Measurements from ENCODE around the gene TOP3B. TPM values are rescaled to one million over a fixed set of nuclear protein-coding genes. Genes with fewer than 3 reads are reported as not detected.

Gene TOP3B
- total and polyA plus RNA-seq, 5 donors from 2014 or later = 13.1 to 56.7 (median 15.3) TPM

DNA sequence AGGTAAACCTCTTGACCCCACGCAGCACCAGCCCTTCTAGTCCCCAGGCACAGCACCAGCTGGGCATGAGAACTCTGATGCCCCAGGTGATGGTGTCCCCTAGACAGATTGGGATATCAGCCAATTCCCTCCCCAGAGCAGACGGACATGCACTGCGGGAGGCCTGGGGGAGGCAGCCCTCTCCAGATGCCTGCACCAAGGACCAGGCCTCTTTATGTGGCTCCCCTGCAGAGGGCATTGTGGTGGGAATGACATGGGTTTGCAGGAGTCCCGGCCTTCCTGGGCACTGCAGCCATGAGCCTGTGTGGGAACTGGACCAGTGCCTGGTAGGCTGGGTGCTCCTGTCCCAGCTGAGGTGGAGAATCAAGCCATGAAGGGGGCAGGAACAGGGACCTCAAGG, 55.9 kb downstream of the TOP3B start:
- no peak overlapping the region for H3K27ac ChIP-seq (ENCODE audit: insufficient read depth, low read length, poor library complexity, severe bottlenecking)
- no peak for ATAC-seq (ENCODE audit: low read depth in 2 of 2)

DNA sequence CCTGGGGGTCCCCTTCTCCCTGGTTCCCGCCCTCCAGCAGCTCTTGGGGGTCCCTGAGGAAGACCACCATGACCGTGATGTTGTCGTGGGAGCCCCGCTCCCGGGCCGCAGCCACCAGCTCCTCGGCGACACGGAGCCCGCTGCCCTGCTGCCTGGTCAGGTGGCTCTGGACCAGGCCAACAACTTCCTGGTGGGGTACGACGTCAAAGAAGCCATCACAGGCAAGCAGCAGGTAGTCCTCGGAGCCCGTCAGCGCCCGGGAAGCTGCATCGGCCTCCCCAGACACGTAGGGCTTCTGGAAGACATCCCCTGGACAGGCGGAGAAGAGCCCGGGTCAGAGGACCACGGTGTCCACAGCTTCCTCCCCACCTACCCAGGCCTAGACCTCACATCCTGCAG, 59.4 kb downstream of the TOP3B start:
- Histone ChIP-seq H3K9me3 (ENCODE audit: control insufficient read depth in 2 of 2, low read length in 2 of 2) (no peaks in the 10 kb centered on the region), H3K4me3 (ENCODE audit: low read depth, low read length) (no peak overlapping the region), H3K27ac (ENCODE audit: insufficient read depth, low read length, poor library complexity, severe bottlenecking) (no peak overlapping the region), H3K4me1 (ENCODE audit: control insufficient read depth, insufficient read depth, low read length, poor library complexity, severe bottlenecking) (no peaks in the 10 kb centered on the region), H3K36me3 (ENCODE audit: control insufficient read depth, insufficient read depth, low read length) (no peaks in the 10 kb centered on the region), H3K27me3 (ENCODE audit: control insufficient read depth, insufficient read depth, low read length) (no peaks in the 10 kb centered on the region)
- Mint-ChIP-seq H3K27me3 (no peaks in the 10 kb centered on the region), H3K4me3 (no peak overlapping the region), H3K9me3 (no peaks in the 10 kb centered on the region), H3K27ac (no peak overlapping the region), H3K36me3 (no peaks in the 10 kb centered on the region), H3K4me1 (no peaks in the 10 kb centered on the region)
- ATAC-seq (ENCODE audit: low read depth in 2 of 2) = no peak
- no peak for DNase-seq

More for the DNA sequence above, 55.9 kb downstream of the TOP3B start:
- H3K4me3 Mint-ChIP-seq = no peak overlapping the region
- no peak for DNase-seq
- no peaks in the 10 kb centered on the region for H3K9me3 Mint-ChIP-seq
- Histone ChIP-seq H3K36me3 (ENCODE audit: control insufficient read depth, insufficient read depth, low read length) (peaks cover 17% of the 10 kb centered on the region), H3K27me3 (ENCODE audit: control insufficient read depth, insufficient read depth, low read length) (no peaks in the 10 kb centered on the region), H3K4me3 (ENCODE audit: low read depth, low read length) (no peak overlapping the region), H3K9me3 (ENCODE audit: control insufficient read depth in 2 of 2, low read length in 2 of 2) (no peaks in the 10 kb centered on the region), H3K4me1 (ENCODE audit: control insufficient read depth, insufficient read depth, low read length, poor library complexity, severe bottlenecking) (no peaks in the 10 kb centered on the region)
- peaks cover 15% of the 10 kb centered on the region for H3K36me3 Mint-ChIP-seq
- peak overlapping the region in 1 of 3 donors; percentile 42 for H3K27ac Mint-ChIP-seq
- no peaks in the 10 kb centered on the region for H3K27me3 Mint-ChIP-seq
- H3K4me1 Mint-ChIP-seq = no peaks in the 10 kb centered on the region

DNA sequence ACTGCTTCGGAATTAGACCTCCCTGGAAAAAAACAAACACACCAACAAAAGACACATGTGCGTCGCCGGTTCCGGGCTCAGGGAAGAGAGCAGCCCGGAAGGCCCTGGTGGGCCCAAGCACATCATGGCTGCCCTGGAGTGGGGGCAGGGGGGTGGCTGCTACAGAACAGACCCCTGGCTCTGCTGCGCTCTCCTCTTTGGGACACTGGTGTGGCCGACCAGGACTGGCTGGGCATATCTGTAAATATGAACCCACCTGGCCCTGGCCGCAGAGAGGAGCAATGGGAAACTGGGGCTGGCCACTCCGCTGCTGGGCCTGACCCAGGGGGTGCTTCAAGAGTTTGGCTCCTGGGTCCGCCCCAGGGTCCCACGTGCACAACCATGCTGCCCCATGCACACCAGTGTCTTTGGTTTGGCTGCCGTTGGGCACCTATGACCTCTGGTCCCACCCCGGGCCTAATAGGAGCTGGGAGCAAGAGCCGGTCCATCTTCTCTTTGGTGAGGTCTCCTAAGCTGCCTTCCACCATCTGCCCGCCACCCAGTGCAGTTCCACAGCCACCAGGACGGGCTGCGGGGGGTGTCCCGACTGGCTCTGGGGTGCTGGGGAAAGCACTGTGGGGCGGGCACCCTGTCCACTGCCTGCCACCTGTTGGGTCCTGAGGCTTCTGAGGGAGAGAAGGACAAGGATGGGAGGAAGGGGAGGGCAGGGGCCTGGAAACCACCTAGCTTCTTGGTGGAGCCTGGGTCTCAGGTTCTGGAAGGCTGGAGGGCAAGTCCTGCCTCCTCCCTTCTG, 60.0 kb downstream of the TOP3B start:
- H3K4me3 Mint-ChIP-seq = peak overlapping the region in 1 of 4 donors; percentile 24
- ATAC-seq (ENCODE audit: low read depth in 2 of 2) = no peak
- Histone ChIP-seq H3K27me3 (ENCODE audit: control insufficient read depth, insufficient read depth, low read length) (no peaks in the 10 kb centered on the region), H3K36me3 (ENCODE audit: control insufficient read depth, insufficient read depth, low read length) (no peaks in the 10 kb centered on the region), H3K4me1 (ENCODE audit: control insufficient read depth, insufficient read depth, low read length, poor library complexity, severe bottlenecking) (no peaks in the 10 kb centered on the region), H3K9me3 (ENCODE audit: control insufficient read depth in 2 of 2, low read length in 2 of 2) (no peaks in the 10 kb centered on the region), H3K4me3 (ENCODE audit: low read depth, low read length) (no peak overlapping the region), H3K27ac (ENCODE audit: insufficient read depth, low read length, poor library complexity, severe bottlenecking) (no peak overlapping the region)
- DNase-seq = no peak
- H3K9me3 Mint-ChIP-seq = no peaks in the 10 kb centered on the region
- H3K27ac Mint-ChIP-seq = no peak overlapping the region
- no peaks in the 10 kb centered on the region for H3K27me3 Mint-ChIP-seq
- no peaks in the 10 kb centered on the region for H3K36me3 Mint-ChIP-seq
- no peaks in the 10 kb centered on the region for H3K4me1 Mint-ChIP-seq

DNA sequence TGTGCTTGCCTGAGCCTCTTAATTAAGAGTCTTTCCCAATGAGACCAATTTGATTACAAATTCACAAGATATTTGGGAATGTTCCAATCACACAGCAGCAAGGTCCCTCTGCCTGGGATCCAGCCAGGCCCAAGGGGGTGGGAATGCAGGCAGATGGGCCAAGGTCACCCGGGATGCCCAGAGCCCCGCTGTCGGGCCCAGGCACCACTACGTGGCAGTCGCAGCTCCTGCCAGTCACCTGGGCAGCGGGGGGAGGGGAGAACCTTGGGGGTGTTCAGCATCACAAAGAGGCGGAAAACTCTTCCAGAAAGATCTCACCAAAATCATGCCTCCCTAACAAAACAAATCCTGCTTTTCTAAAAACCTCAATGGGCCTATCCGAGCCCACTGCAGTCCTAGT, 60.9 kb downstream of the TOP3B start:
- no peaks in the 10 kb centered on the region for H3K4me1 ChIP-seq (ENCODE audit: control insufficient read depth, insufficient read depth, low read length, poor library complexity, severe bottlenecking)
- no peak overlapping the region for H3K27ac ChIP-seq (ENCODE audit: insufficient read depth, low read length, poor library complexity, severe bottlenecking)
- no peak for ATAC-seq (ENCODE audit: low read depth in 2 of 2)
- no peaks in the 10 kb centered on the region for H3K27me3 ChIP-seq (ENCODE audit: control insufficient read depth, insufficient read depth, low read length)
- Mint-ChIP-seq H3K36me3 (no peaks in the 10 kb centered on the region), H3K4me3 (peak overlapping the region in 1 of 4 donors; percentile 24), H3K27ac (no peak overlapping the region), H3K4me1 (no peaks in the 10 kb centered on the region), H3K9me3 (no peaks in the 10 kb centered on the region), H3K27me3 (no peaks in the 10 kb centered on the region)
- H3K36me3 ChIP-seq (ENCODE audit: control insufficient read depth, insufficient read depth, low read length) = no peaks in the 10 kb centered on the region
- DNase-seq = no peak
- H3K9me3 ChIP-seq (ENCODE audit: control insufficient read depth in 2 of 2, low read length in 2 of 2) = no peaks in the 10 kb centered on the region
- no peak overlapping the region for H3K4me3 ChIP-seq (ENCODE audit: low read depth, low read length)

DNA sequence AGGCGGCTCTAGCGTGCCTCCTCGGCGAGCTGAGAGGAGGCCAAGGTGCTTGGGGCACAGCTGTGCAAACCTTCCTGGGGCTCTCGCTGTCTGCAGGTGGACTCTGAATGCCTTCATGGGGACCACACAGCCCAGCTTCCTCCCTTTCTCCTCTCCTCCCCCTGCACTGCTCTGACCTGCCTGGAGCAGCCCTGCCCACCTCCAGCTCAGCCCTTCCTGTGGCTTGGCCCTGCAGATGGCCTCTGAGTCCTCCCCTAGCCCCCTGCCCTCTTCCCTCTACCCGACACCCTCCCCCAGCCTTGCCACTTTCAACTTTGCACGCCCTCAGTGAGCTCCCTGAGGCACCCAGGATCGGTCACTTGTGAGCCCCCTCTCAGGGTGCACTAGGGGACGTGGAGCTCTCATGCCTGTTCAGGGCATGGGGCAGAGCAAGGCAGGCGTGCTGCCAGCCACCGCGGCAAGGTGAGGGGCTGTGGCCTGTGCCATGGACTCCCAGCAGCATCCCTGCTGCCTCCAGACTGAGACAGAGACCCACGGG, 61.3 kb downstream of the TOP3B start:
- no peaks in the 10 kb centered on the region for H3K27me3 Mint-ChIP-seq
- H3K4me3 Mint-ChIP-seq = no peak overlapping the region
- no peaks in the 10 kb centered on the region for H3K36me3 ChIP-seq (ENCODE audit: control insufficient read depth, insufficient read depth, low read length)
- ATAC-seq (ENCODE audit: low read depth in 2 of 2) = no peak
- no peaks in the 10 kb centered on the region for H3K9me3 Mint-ChIP-seq
- DNase-seq = no peak
- H3K27ac Mint-ChIP-seq = no peak overlapping the region
- H3K36me3 Mint-ChIP-seq = no peaks in the 10 kb centered on the region
- no peaks in the 10 kb centered on the region for H3K4me1 Mint-ChIP-seq
- no peaks in the 10 kb centered on the region for H3K4me1 ChIP-seq (ENCODE audit: control insufficient read depth, insufficient read depth, low read length, poor library complexity, severe bottlenecking)
- H3K27ac ChIP-seq (ENCODE audit: insufficient read depth, low read length, poor library complexity, severe bottlenecking) = no peak overlapping the region
- H3K9me3 ChIP-seq (ENCODE audit: control insufficient read depth in 2 of 2, low read length in 2 of 2) = no peaks in the 10 kb centered on the region
- no peak overlapping the region for H3K4me3 ChIP-seq (ENCODE audit: low read depth, low read length)
- H3K27me3 ChIP-seq (ENCODE audit: control insufficient read depth, insufficient read depth, low read length) = no peaks in the 10 kb centered on the region

DNA sequence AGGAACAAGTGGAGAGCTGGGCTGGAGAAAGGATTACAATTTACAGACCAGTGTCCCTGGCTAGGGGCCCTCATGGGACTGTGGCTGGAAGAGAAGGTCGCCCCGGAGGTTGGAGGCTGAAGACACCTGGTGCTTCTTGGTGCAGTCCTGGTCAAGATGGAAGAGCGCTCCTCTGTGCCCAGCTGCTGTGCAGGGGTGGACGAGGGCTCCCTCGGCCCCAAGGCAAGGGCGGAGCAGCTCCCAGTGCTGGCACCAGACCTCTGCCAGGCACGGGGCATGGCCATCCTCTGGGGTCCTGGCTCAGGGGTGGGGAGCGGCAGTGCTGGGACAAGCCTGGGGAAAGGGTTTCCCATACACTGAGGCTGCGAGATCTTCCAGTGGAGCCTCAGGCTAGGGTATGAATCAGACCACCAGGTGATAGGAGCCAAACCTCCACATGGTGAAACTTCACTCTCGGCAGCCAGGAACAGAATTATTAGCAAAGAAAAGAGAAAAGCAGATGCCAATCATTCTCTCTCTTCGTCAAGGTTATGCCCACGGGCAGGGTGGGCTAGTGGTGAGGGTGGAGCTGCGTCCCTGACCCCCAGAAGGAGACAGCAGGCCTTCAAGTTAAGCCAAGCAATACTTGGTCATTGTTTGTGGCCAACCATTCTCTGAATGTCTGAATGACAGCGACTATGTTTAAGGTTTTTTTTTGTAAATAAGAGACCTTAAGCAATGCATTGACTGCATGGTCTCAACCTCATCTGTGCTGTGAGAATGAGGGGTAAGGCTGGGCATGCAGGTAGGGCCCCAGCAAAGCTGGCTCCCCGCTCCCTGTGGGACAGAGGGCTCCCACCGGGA, 62.0 kb downstream of the TOP3B start:
- no peak for ATAC-seq (ENCODE audit: low read depth in 2 of 2)
- H3K27ac Mint-ChIP-seq = no peak overlapping the region
- Histone ChIP-seq H3K4me1 (ENCODE audit: control insufficient read depth, insufficient read depth, low read length, poor library complexity, severe bottlenecking) (no peaks in the 10 kb centered on the region), H3K4me3 (ENCODE audit: low read depth, low read length) (no peak overlapping the region), H3K27ac (ENCODE audit: insufficient read depth, low read length, poor library complexity, severe bottlenecking) (no peak overlapping the region), H3K27me3 (ENCODE audit: control insufficient read depth, insufficient read depth, low read length) (no peaks in the 10 kb centered on the region), H3K9me3 (ENCODE audit: control insufficient read depth in 2 of 2, low read length in 2 of 2) (no peaks in the 10 kb centered on the region), H3K36me3 (ENCODE audit: control insufficient read depth, insufficient read depth, low read length) (no peaks in the 10 kb centered on the region)
- H3K27me3 Mint-ChIP-seq = no peaks in the 10 kb centered on the region
- no peaks in the 10 kb centered on the region for H3K4me1 Mint-ChIP-seq
- no peaks in the 10 kb centered on the region for H3K9me3 Mint-ChIP-seq
- no peak for DNase-seq
- H3K4me3 Mint-ChIP-seq = no peak overlapping the region
- no peaks in the 10 kb centered on the region for H3K36me3 Mint-ChIP-seq

DNA sequence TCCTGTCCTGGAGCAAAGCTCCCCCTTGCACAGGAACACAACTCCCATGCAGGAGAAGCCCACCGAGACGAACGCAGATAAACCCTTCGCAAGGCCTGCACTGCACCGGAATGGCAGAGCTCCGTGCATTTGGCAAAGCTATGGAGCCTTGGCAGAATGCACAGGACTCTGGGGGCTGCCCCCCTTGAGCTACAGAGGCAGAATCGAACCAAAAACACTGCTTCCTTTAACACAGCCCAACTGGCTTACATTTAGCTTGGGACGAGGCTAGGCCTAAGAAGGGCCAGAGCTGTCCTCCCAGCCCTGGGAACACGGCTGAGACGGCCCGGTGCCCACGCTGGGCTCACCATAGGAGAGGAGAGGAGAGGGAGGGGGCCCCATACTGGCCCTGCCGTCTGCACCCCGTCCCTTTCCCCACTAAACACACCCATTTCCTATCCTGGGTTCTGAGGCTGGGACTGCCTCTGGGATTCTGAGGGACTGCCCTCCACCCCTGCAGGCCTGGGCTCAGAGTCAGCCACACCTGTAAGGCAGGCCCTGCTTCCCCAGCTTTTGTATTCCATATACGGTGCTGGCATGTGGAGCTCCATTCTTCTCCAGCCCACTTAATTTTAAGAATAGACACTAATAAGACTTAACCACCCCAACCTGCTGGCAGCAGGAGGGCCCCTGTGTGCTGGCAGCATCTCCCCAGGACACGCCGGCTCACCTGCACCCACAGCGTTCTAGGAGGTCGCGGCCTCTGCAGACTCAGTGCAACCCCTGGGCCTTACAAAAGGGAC, 62.9 kb downstream of the TOP3B start:
- DNase-seq (no peak), ATAC-seq (ENCODE audit: low read depth in 2 of 2) (no peak)
- Mint-ChIP-seq H3K4me3 (no peak overlapping the region), H3K36me3 (no peaks in the 10 kb centered on the region), H3K9me3 (no peaks in the 10 kb centered on the region), H3K27me3 (no peaks in the 10 kb centered on the region), H3K27ac (no peak overlapping the region), H3K4me1 (no peaks in the 10 kb centered on the region)
- H3K4me1 ChIP-seq (ENCODE audit: control insufficient read depth, insufficient read depth, low read length, poor library complexity, severe bottlenecking) = no peaks in the 10 kb centered on the region
- no peak overlapping the region for H3K27ac ChIP-seq (ENCODE audit: insufficient read depth, low read length, poor library complexity, severe bottlenecking)
- no peaks in the 10 kb centered on the region for H3K9me3 ChIP-seq (ENCODE audit: control insufficient read depth in 2 of 2, low read length in 2 of 2)
- H3K27me3 ChIP-seq (ENCODE audit: control insufficient read depth, insufficient read depth, low read length) = no peaks in the 10 kb centered on the region
- H3K36me3 ChIP-seq (ENCODE audit: control insufficient read depth, insufficient read depth, low read length) = no peaks in the 10 kb centered on the region
- H3K4me3 ChIP-seq (ENCODE audit: low read depth, low read length) = no peak overlapping the region
